ENCODE data around the gene MCTP1.
A peak's percentile ranks its signal among the peaks of the same experiment; 100 is the strongest.

MCTP1 gene

DNA sequence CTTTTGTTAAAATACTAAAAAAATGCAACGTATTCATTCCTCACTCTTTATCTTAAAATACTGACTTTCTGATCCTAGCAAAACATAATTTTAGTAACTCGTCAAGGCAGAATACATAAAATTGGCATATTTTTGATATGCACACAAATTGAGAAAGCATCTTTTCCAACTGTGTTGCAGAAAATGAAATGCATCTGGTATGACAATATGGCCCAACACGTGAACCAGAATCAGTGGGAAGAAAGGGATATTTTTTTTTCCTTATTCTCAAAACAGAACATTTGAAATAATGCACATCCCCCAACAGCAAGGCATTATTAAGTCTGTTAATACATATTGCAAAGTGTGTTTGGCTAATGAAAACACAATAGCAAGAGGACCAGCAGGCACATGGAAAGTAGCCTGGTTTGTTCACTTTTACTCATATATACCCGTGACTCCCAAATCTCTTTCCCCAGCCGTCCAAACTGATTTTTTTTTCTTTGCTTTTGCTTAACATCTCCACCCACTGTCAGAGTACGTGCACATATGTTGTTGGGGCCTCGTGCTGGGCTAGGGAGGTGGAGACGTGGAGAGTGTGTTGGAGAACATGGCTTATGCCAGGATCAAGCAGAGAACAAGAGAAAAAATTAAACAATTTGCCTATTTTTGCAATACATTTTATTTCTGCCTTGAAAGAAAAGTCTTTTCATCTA is 4.3 kb downstream of the MCTP1 start:
- peaks cover 8 to 34% (median 19%) of the 10 kb centered on the region in 5 experiments for H3K27me3 ChIP-seq (replicated peaks in 2 of 5; ENCODE audit: control insufficient read depth in 4 of 5, insufficient read depth in 5 of 5, low read length in 4 of 5)
- H3K9me3 ChIP-seq (ENCODE audit: control extremely low read depth in 1 of 5, control insufficient read depth in 4 of 5, insufficient read depth in 2 of 5, low read depth in 1 of 5, low read length in 4 of 5), result peaks cover 0 to under 1% (median 0%) of the 10 kb centered on the region in 5 experiments
- no peak overlapping the region for H3K4me3 ChIP-seq (ENCODE audit: control insufficient read depth in 1 of 7, extremely low read depth in 1 of 7, insufficient read depth in 4 of 7, low read depth in 2 of 7, low read length in 6 of 7)
- no peak overlapping the region for H3K27ac ChIP-seq (ENCODE audit: insufficient read depth in 1 of 2, low read depth in 1 of 2, low read length in 2 of 2, poor library complexity in 1 of 2, severe bottlenecking in 2 of 2)
- WGBS (ENCODE audit: insufficient coverage), result 100% methylated on average over 4 of the region's 8 CpGs
- H3K4me1 ChIP-seq (ENCODE audit: control extremely low read depth in 1 of 4, control insufficient read depth in 4 of 4, insufficient read depth in 4 of 4, low read length in 3 of 4), result peaks cover 7 to 22% (median 20%) of the 10 kb centered on the region in 4 experiments
- no peak for DNase-seq
- ChIA-PET CTCF (no interaction called here), POLR2A (no interaction called here)
- no peaks in the 10 kb centered on the region for H3K36me3 ChIP-seq (ENCODE audit: control insufficient read depth in 4 of 4, insufficient read depth in 4 of 4, low read length in 3 of 4)

GRCh38 chr5:95274011-95274410 is 10.9 kb downstream of the MCTP1 start:
- Histone ChIP-seq H3K4me1 (ENCODE audit: control extremely low read depth in 1 of 4, control insufficient read depth in 4 of 4, insufficient read depth in 4 of 4, low read length in 3 of 4) (no peaks in the 10 kb centered on the region), H3K9me3 (ENCODE audit: control extremely low read depth in 1 of 5, control insufficient read depth in 4 of 5, insufficient read depth in 2 of 5, low read depth in 1 of 5, low read length in 4 of 5) (no peaks in the 10 kb centered on the region), H3K27ac (ENCODE audit: insufficient read depth in 1 of 2, low read depth in 1 of 2, low read length in 2 of 2, poor library complexity in 1 of 2, severe bottlenecking in 2 of 2) (no peak overlapping the region), H3K27me3 (replicated peaks in 2 of 5; ENCODE audit: control insufficient read depth in 4 of 5, insufficient read depth in 5 of 5, low read length in 4 of 5) (no peaks in the 10 kb centered on the region), H3K36me3 (ENCODE audit: control insufficient read depth in 4 of 4, insufficient read depth in 4 of 4, low read length in 3 of 4) (no peaks in the 10 kb centered on the region), H3K4me3 (ENCODE audit: control insufficient read depth in 1 of 7, extremely low read depth in 1 of 7, insufficient read depth in 4 of 7, low read depth in 2 of 7, low read length in 6 of 7) (no peak overlapping the region)
- WGBS (ENCODE audit: insufficient coverage), result 81% methylated on average over 4 of the region's 5 CpGs
- POLR2A ChIA-PET, result no interaction called here
- CTCF ChIA-PET, result interaction anchor here (1.2 to 1.9 kb wide), 2 partner anchors 11 to 12 kb away, joined by 5 to 7 read pairs; partner anchors contain the start of gene MCTP1
- peak in 1 of 3 donors; percentile 4 for DNase-seq

DNA sequence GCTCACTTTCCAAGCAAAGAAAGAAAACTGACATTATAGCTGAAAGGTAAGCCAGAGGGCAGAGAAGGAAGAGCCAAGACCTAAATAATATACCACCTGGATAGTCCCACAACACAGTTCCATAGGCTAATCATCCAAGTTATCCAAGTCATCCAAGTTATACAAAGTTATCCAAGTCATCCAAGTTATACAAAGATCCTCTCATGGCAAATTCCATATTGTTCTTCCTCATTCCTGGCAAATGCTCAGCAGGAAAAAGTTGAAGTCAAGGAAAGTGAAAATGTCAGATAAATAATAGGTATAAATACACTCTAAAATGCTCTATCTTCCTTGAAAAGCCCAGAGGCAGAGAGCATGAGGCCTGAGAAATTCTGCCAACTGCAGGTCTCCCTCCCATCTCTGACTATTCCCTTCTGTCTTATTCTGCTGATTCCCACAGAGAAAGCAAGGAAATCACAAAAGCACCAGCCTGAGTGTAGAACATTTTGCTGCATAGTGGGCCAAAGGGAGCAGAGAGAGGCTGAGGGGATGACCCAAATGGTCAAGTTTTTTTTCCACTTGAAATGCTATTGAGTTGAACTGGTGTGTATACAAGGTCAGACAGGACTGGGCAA is 12.5 kb downstream of the MCTP1 start:
- Histone ChIP-seq H3K9me3 (ENCODE audit: control extremely low read depth in 1 of 5, control insufficient read depth in 4 of 5, insufficient read depth in 2 of 5, low read depth in 1 of 5, low read length in 4 of 5) (no peaks in the 10 kb centered on the region), H3K4me1 (ENCODE audit: control extremely low read depth in 1 of 4, control insufficient read depth in 4 of 4, insufficient read depth in 4 of 4, low read length in 3 of 4) (no peaks in the 10 kb centered on the region), H3K27ac (ENCODE audit: insufficient read depth in 1 of 2, low read depth in 1 of 2, low read length in 2 of 2, poor library complexity in 1 of 2, severe bottlenecking in 2 of 2) (no peak overlapping the region), H3K27me3 (replicated peaks in 2 of 5; ENCODE audit: control insufficient read depth in 4 of 5, insufficient read depth in 5 of 5, low read length in 4 of 5) (no peaks in the 10 kb centered on the region), H3K4me3 (ENCODE audit: control insufficient read depth in 1 of 7, extremely low read depth in 1 of 7, insufficient read depth in 4 of 7, low read depth in 2 of 7, low read length in 6 of 7) (no peak overlapping the region), H3K36me3 (ENCODE audit: control insufficient read depth in 4 of 4, insufficient read depth in 4 of 4, low read length in 3 of 4) (no peaks in the 10 kb centered on the region)
- DNase-seq, result no peak
- POLR2A ChIA-PET, result interaction anchor here (0.5 kb wide), 1 partner anchor 453 kb away, joined by 4 read pairs; no protein-coding TSS in a partner anchor
- CTCF ChIA-PET, result interaction anchor here (1.0 kb wide), 1 partner anchor 191 kb away, joined by 3 read pairs; no protein-coding TSS in a partner anchor

- peak in 2 of 3 donors; percentile 53 to 72 for DNase-seq
- Histone ChIP-seq H3K27ac (ENCODE audit: insufficient read depth in 1 of 2, low read depth in 1 of 2, low read length in 2 of 2, poor library complexity in 1 of 2, severe bottlenecking in 2 of 2) (peak overlapping the region in 1 of 2 experiments; percentile 30), H3K4me3 (ENCODE audit: control insufficient read depth in 1 of 7, extremely low read depth in 1 of 7, insufficient read depth in 4 of 7, low read depth in 2 of 7, low read length in 6 of 7) (peak overlapping the region in 1 of 7 experiments; percentile 15), H3K36me3 (ENCODE audit: control insufficient read depth in 4 of 4, insufficient read depth in 4 of 4, low read length in 3 of 4) (no peaks in the 10 kb centered on the region), H3K4me1 (ENCODE audit: control extremely low read depth in 1 of 4, control insufficient read depth in 4 of 4, insufficient read depth in 4 of 4, low read length in 3 of 4) (peaks cover 0 to 20% (median 5%) of the 10 kb centered on the region in 4 experiments), H3K27me3 (replicated peaks in 2 of 5; ENCODE audit: control insufficient read depth in 4 of 5, insufficient read depth in 5 of 5, low read length in 4 of 5) (no peaks in the 10 kb centered on the region), H3K9me3 (ENCODE audit: control extremely low read depth in 1 of 5, control insufficient read depth in 4 of 5, insufficient read depth in 2 of 5, low read depth in 1 of 5, low read length in 4 of 5) (no peaks in the 10 kb centered on the region)
- WGBS (ENCODE audit: insufficient coverage), result 43% methylated on average over 3 of the region's 3 CpGs
- ChIA-PET POLR2A (no interaction called here), CTCF (interaction anchor here (0.6 to 5.8 kb wide), 9 partner anchors 9 to 296 kb away, joined by 3 to 83 read pairs (median 3); no protein-coding TSS in a partner anchor)
Measured at GRCh38 chr5:95262933-95263660, 21.8 kb downstream of the MCTP1 start.

DNA sequence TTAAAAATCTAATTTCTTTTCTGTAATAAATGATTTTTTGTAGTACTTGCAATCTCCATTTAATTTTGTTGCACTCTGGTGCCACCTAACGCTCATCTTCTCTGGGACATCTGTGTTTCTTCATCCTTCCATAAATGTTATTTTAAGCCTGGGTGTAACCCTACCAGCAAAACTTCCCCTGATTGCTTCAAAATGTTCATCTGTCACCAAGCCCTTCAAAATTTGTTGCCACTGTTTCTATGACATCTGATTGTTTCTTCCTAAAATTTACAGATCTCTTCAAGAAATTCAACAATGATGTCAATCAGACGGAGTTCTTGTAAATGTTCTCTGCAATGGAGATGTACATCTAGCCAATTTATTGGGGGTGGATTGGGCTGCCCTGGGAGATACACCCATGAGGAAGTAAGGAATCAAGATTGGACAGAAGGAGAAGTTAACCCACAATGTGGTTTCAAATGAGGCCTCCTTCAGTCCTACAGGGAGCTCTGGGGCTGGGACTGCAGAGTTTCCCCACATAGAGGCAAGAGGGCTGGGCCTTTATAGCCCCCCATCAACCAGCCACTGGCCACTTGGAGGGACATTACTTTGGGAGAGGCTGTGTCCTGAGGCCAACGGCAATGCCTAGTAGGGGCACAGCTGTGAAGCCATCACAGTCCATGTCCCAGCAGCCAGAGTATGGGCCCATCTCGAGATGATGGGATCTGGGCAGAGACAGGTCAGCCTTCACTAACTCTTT is 23.3 kb downstream of the MCTP1 start:
- POLR2A ChIA-PET, result no interaction called here
- no peaks in the 10 kb centered on the region for H3K9me3 ChIP-seq (ENCODE audit: control extremely low read depth in 1 of 5, control insufficient read depth in 4 of 5, insufficient read depth in 2 of 5, low read depth in 1 of 5, low read length in 4 of 5)
- peak overlapping the region in 1 of 2 experiments; percentile 6 for H3K27ac ChIP-seq (ENCODE audit: insufficient read depth in 1 of 2, low read depth in 1 of 2, low read length in 2 of 2, poor library complexity in 1 of 2, severe bottlenecking in 2 of 2)
- H3K36me3 ChIP-seq (ENCODE audit: control insufficient read depth in 4 of 4, insufficient read depth in 4 of 4, low read length in 3 of 4), result no peaks in the 10 kb centered on the region
- H3K27me3 ChIP-seq (replicated peaks in 2 of 5; ENCODE audit: control insufficient read depth in 4 of 5, insufficient read depth in 5 of 5, low read length in 4 of 5), result no peaks in the 10 kb centered on the region
- 54% methylated on average over 3 of the region's 4 CpGs for WGBS (ENCODE audit: insufficient coverage)
- H3K4me1 ChIP-seq (ENCODE audit: control extremely low read depth in 1 of 4, control insufficient read depth in 4 of 4, insufficient read depth in 4 of 4, low read length in 3 of 4), result peaks cover 0 to 20% (median 5%) of the 10 kb centered on the region in 4 experiments
- no peak overlapping the region for H3K4me3 ChIP-seq (ENCODE audit: control insufficient read depth in 1 of 7, extremely low read depth in 1 of 7, insufficient read depth in 4 of 7, low read depth in 2 of 7, low read length in 6 of 7)
- CTCF ChIA-PET, result interaction anchor here (0.8 to 5.8 kb wide), 18 partner anchors 9 to 313 kb away, joined by 3 to 83 read pairs (median 4); no protein-coding TSS in a partner anchor
- DNase-seq, result peak; percentile 71 to 90 (median 89)

DNA sequence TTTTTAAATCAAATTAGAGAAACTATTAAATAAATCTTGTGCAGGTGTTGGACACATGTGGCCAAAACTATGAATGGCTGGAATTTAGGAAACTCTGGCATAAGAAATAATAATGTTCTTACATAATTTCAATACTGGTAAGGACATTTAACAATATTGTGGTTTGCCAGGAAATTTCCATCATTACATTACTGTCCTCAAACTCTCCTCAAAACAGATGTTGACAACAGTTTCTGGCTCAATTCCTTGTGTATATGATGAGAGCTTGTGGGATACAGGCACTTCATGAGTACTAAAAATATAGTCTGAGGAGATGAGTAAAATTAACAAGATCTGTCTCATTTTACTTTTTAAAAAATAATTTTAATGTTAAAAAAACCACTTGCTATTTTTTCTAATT is 27.9 kb downstream of the MCTP1 start:
- Histone ChIP-seq H3K4me3 (ENCODE audit: control insufficient read depth in 1 of 7, extremely low read depth in 1 of 7, insufficient read depth in 4 of 7, low read depth in 2 of 7, low read length in 6 of 7) (no peak overlapping the region), H3K27ac (ENCODE audit: insufficient read depth in 1 of 2, low read depth in 1 of 2, low read length in 2 of 2, poor library complexity in 1 of 2, severe bottlenecking in 2 of 2) (no peak overlapping the region), H3K9me3 (ENCODE audit: control extremely low read depth in 1 of 5, control insufficient read depth in 4 of 5, insufficient read depth in 2 of 5, low read depth in 1 of 5, low read length in 4 of 5) (no peaks in the 10 kb centered on the region), H3K27me3 (replicated peaks in 2 of 5; ENCODE audit: control insufficient read depth in 4 of 5, insufficient read depth in 5 of 5, low read length in 4 of 5) (no peaks in the 10 kb centered on the region), H3K4me1 (ENCODE audit: control extremely low read depth in 1 of 4, control insufficient read depth in 4 of 4, insufficient read depth in 4 of 4, low read length in 3 of 4) (peaks cover 0 to 9% (median 5%) of the 10 kb centered on the region in 4 experiments), H3K36me3 (ENCODE audit: control insufficient read depth in 4 of 4, insufficient read depth in 4 of 4, low read length in 3 of 4) (no peaks in the 10 kb centered on the region)
- POLR2A ChIA-PET, result no interaction called here
- CTCF ChIA-PET, result interaction anchor here (2.0 kb wide), 1 partner anchor 28 kb away, joined by 4 read pairs; the partner anchor contains the start of gene MCTP1
- no peak for DNase-seq
